K562 (cell line): ENCODE results near the gene RNF126. TPM values are rescaled to one million over a fixed set of nuclear protein-coding genes. Genes with fewer than 3 reads are reported as not detected.

Experiments used
- ARID1B ChIP-seq: fragments of 450-650 bp; IDR thresholded peaks from 2 replicates; pipeline ENCODE4 v1.6.1; 2016; ENCODE audit warnings: antibody characterized with exemption, mild to moderate bottlenecking, inconsistent platforms
- ATF4 ChIP-seq: fragments of 450-650 bp; formaldehyde crosslinking; IDR thresholded peaks from 2 replicates; pipeline ENCODE4 v1.4.0; 2022; ENCODE audit warnings: mild to moderate bottlenecking, moderate library complexity
- ATF7 ChIP-seq: fragments of 450-650 bp; IDR thresholded peaks from 2 replicates; pipeline ENCODE4 v1.7.1; 2014; ENCODE audit warnings: mild to moderate bottlenecking, moderate library complexity
- CC2D1A ChIP-seq: fragments of 450-650 bp; IDR thresholded peaks from 2 replicates; pipeline ENCODE4 v1.6.1; 2017; ENCODE audit warnings: mild to moderate bottlenecking
- JUN ChIP-seq, 2 experiments: sonication (generic) in 1 of 2; formaldehyde crosslinking in 1 of 2; IDR thresholded peaks; 2 replicates each; pipeline versions ENCODE4 v1.6.1 to v1.8.0; 2012 to 2022; ENCODE audit warnings: borderline replicate concordance in 2 of 2, mild to moderate bottlenecking in 2 of 2, improper control_type of control experiment in 1 of 2, low read depth in 1 of 2, low read length in 1 of 2, missing genetic modification reagents in 1 of 2
- MAZ ChIP-seq, 2 experiments: fragments of 450-650 bp in 1 of 2; sonication (generic) in 1 of 2; formaldehyde crosslinking; IDR thresholded peaks in 1 of 2; conservative IDR thresholded peaks in 1 of 2; 2 replicates each; pipeline versions ENCODE4 v1.4.0 to v1.5.0; 2020; ENCODE audit warnings: mild to moderate bottlenecking in 1 of 2, missing genetic modification reagents in 1 of 2
- MTF1 ChIP-seq: fragments of 250-450 bp; sonication (Bioruptor Pico); IDR thresholded peaks from 2 replicates; pipeline ENCODE4 v1.9.0; 2021; ENCODE audit warnings: moderate library complexity, mild to moderate bottlenecking, inconsistent platforms, borderline replicate concordance
- NR2F6 ChIP-seq: fragments of 450-650 bp; formaldehyde crosslinking; IDR thresholded peaks from 2 replicates; pipeline ENCODE4 v1.4.0; 2020; ENCODE audit warnings: mild to moderate bottlenecking
- NRF1 ChIP-seq, 2 experiments: fragments of 450-650 bp; IDR thresholded peaks in 1 of 2; conservative IDR thresholded peaks in 1 of 2; 2 replicates each; pipeline ENCODE4 v1.6.1; 2014; ENCODE audit warnings: mild to moderate bottlenecking in 2 of 2
- SMAD4 ChIP-seq: fragments of 250-450 bp; sonication (Bioruptor Pico); conservative IDR thresholded peaks from 2 replicates; pipeline ENCODE4 v1.8.0; 2021; ENCODE audit warnings: inconsistent platforms, mild to moderate bottlenecking, moderate library complexity
- THRB ChIP-seq: fragments of 450-650 bp; formaldehyde crosslinking; conservative IDR thresholded peaks from 2 replicates; pipeline ENCODE4 v1.4.0; 2022; ENCODE audit warnings: mild to moderate bottlenecking, missing genetic modification characterization
- ZBED1 ChIP-seq: IDR thresholded peaks from 2 replicates; pipeline ENCODE4 v1.6.1; 2014
- ZNF239 ChIP-seq: fragments of 250-450 bp; sonication (Bioruptor Pico); IDR thresholded peaks from 2 replicates; pipeline ENCODE4 v1.4.0; 2020; ENCODE audit warnings: mild to moderate bottlenecking
- ZNF408 ChIP-seq: fragments of 250-450 bp; sonication (Bioruptor Pico); IDR thresholded peaks from 2 replicates; pipeline ENCODE4 v1.4.0; 2020; ENCODE audit warnings: low read depth, mild to moderate bottlenecking, moderate library complexity
- polyA plus RNA-seq, 8 experiments: library from polyadenylated mRNA; depleted of rRNA in 4 of 8; stranded (reverse) in 5 of 8; unstranded in 3 of 8; fragments of >200 nt; fragmentation: Nextera tagmentation in 2 of 8; fragmentation: Illumina TruSeq in 1 of 8; extraction: Ambion mirVana in 2 of 8; extraction: Trizol in 1 of 8; gene quantifications; 2 replicates each; pipeline versions ENCODE4 v1.2.1 to v1.2.3, GENCODE V29; 2011 to 2014; ENCODE audit warnings: inconsistent platforms in 1 of 8, missing spikeins in 1 of 8
- total RNA-seq, 7 experiments: library from RNA; depleted of rRNA in 6 of 7; stranded (reverse); fragments of >200 nt in 6 of 7; fragmentation: Illumina TruSeq in 2 of 7; extraction: Trizol in 2 of 7; gene quantifications; 2 replicates each; pipeline versions ENCODE4 v1.2.1 to v1.2.3, GENCODE V29; 2011 to 2021; ENCODE audit warnings: low replicate concordance in 1 of 7
- TF ChIP-seq, protein P1 (sequence below): sonication (generic); formaldehyde crosslinking; IDR thresholded peaks from 2 replicates; pipeline ENCODE4 v1.5.0; 2020; ENCODE audit warnings: missing genetic modification reagents
- TF ChIP-seq, protein P2 (sequence below), 3 experiments: IDR thresholded peaks in 2 of 3; conservative IDR thresholded peaks in 1 of 3; 2 replicates each; pipeline ENCODE4 v1.5.1; 2011 to 2012; ENCODE audit warnings: low read length in 3 of 3, mild to moderate bottlenecking in 3 of 3, control low read depth in 2 of 3, improper control_type of control experiment in 1 of 3, inconsistent platforms in 1 of 3, low read depth in 1 of 3, mixed read lengths in 1 of 3, moderate library complexity in 1 of 3; ENCODE audit not compliant: insufficient read depth in 2 of 3

Gene RNF126
- total and polyA plus RNA-seq, 9 of the 15 experiments (the other 6 are each of a cell fraction or from before 2014, with no cell fraction given), result 0.27 to 101 (median 12.3) TPM

- peak; percentile 7 to 9 for TF ChIP-seq MAZ (CRISPR knock-in tag; conservative IDR thresholded peaks at IDR 0.05 in 1 of 2, IDR thresholded peaks at IDR 0.05 in 1 of 2)
- peak; percentile 67 for TF ChIP-seq ARID1B
- TF ChIP-seq CC2D1A, result no peak
- TF ChIP-seq NRF1 (conservative IDR thresholded peaks at IDR 0.05 in 1 of 2, IDR thresholded peaks at IDR 0.05 in 1 of 2), result peak; percentile 81 to 84
- TF ChIP-seq SMAD4 (CRISPR knock-in tag), result peak; percentile 83
- TF ChIP-seq ATF7, result peak; percentile 69; the same call in 1 of the 2 replicates
- 0 out of 2 replicates have a peak, but pooled peaks have one; percentile 5 for TF ChIP-seq JUN (IDR thresholded peaks at IDR 0.05; ENCODE audit: borderline replicate concordance, low read depth, low read length)
- TF ChIP-seq JUN (CRISPR knock-in tag; IDR thresholded peaks at IDR 0.05; ENCODE audit: borderline replicate concordance), result no peak
- TF ChIP-seq, protein P1, sequence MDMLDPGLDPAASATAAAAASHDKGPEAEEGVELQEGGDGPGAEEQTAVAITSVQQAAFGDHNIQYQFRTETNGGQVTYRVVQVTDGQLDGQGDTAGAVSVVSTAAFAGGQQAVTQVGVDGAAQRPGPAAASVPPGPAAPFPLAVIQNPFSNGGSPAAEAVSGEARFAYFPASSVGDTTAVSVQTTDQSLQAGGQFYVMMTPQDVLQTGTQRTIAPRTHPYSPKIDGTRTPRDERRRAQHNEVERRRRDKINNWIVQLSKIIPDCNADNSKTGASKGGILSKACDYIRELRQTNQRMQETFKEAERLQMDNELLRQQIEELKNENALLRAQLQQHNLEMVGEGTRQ (CRISPR knock-in tag), result peak; percentile 88
- no peak for TF ChIP-seq MTF1
- peak; percentile 93 for TF ChIP-seq THRB (CRISPR knock-in tag)
- TF ChIP-seq ZBED1, result peak; percentile 35; the same call in 1 of the 2 replicates
- no peak for TF ChIP-seq NR2F6 (CRISPR knock-in tag)
- TF ChIP-seq, protein P2, sequence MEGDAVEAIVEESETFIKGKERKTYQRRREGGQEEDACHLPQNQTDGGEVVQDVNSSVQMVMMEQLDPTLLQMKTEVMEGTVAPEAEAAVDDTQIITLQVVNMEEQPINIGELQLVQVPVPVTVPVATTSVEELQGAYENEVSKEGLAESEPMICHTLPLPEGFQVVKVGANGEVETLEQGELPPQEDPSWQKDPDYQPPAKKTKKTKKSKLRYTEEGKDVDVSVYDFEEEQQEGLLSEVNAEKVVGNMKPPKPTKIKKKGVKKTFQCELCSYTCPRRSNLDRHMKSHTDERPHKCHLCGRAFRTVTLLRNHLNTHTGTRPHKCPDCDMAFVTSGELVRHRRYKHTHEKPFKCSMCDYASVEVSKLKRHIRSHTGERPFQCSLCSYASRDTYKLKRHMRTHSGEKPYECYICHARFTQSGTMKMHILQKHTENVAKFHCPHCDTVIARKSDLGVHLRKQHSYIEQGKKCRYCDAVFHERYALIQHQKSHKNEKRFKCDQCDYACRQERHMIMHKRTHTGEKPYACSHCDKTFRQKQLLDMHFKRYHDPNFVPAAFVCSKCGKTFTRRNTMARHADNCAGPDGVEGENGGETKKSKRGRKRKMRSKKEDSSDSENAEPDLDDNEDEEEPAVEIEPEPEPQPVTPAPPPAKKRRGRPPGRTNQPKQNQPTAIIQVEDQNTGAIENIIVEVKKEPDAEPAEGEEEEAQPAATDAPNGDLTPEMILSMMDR (IDR thresholded peaks at IDR 0.05 in 2 of 3, conservative IDR thresholded peaks at IDR 0.05 in 1 of 3; ENCODE audit: insufficient read depth in 2 of 3, low read depth in 1 of 3, low read length in 3 of 3), result peak in 2 of 3 experiments; percentile 64 to 80; a peak in 4 of 6 replicates
- TF ChIP-seq ZNF408 (CRISPR knock-in tag), result no peak
- no peak for TF ChIP-seq ZNF239 (CRISPR knock-in tag)
- peak; percentile 56; the same call in 1 of the 2 replicates for TF ChIP-seq ATF4 (CRISPR knock-in tag)
These were observed 17.4 kb upstream of the RNF126 start (continued) for GRCh38 chr19:680287-681028.
